Measurements from ENCODE around the gene TAF4B. TPM values are rescaled to one million over a fixed set of nuclear protein-coding genes. Genes with fewer than 3 reads are reported as not detected.

Gene TAF4B
- total RNA-seq, 1 experiment from 2014 or later = 15.2 TPM

DNA sequence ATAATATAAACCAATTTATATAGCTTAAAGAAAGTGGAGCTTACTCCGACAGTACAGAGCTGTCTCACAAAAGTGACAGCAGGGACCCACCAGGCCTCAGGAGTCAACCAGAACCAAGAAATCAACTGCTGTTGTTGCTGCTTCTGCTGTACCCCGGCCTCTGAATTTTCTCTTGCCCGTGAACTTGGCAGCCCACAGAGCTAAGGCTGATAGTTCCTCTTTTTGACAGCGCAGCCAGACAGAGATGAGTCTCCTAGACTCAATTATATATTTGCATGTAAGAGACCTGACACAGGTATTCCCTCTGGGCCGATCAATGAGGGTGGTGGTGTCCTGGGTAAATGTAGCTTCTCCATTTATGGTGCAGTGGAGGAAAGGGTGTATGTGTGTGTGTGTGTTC is 212.7 kb downstream of the TAF4B start (continued):
- TF ChIP-seq, protein P1, sequence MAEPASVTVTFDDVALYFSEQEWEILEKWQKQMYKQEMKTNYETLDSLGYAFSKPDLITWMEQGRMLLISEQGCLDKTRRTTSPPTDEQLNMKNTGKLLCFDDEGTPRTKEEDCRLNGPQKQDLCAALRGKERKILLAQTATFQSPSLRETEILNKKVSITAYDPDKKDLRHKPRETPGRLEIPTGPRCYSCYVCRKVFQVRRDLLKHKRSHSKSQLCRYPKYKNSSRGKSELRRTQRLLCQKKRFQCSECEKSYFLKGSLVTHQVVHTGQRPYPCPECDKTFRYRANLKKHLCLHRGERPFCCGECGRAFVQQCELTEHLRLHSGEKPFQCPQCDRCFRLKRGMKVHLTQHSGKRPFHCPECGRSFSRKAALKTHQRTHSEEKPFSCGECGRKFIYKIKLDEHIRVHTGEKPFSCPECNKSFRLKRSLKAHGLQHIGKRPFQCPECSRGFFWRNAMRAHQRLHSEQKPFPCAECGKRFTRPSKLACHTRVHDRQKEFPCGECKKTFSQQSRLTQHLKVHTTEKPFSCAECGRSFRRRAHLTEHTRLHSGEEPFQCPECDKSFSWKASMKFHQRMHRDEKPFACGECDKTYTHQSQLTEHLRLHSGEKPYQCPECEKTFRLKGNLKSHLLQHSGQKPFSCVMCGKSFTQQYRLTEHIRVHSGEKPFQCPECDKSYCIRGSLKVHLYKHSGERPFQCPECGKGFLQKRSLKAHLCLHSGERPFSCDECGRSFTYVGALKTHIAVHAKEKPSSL (CRISPR knock-in tag; conservative IDR thresholded peaks at IDR 0.05) = no peak
- TF ChIP-seq, protein P2, sequence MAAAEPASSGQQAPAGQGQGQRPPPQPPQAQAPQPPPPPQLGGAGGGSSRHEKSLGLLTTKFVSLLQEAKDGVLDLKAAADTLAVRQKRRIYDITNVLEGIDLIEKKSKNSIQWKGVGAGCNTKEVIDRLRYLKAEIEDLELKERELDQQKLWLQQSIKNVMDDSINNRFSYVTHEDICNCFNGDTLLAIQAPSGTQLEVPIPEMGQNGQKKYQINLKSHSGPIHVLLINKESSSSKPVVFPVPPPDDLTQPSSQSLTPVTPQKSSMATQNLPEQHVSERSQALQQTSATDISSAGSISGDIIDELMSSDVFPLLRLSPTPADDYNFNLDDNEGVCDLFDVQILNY (CRISPR knock-in tag; IDR thresholded peaks at IDR 0.05) = no peak
- no peak for TF ChIP-seq IRF2 (CRISPR knock-in tag; IDR thresholded peaks at IDR 0.05; ENCODE audit: borderline replicate concordance, low read depth)
- TF ChIP-seq FOXP1 (CRISPR knock-in tag; IDR thresholded peaks at IDR 0.05; ENCODE audit: borderline replicate concordance) = no peak

DNA sequence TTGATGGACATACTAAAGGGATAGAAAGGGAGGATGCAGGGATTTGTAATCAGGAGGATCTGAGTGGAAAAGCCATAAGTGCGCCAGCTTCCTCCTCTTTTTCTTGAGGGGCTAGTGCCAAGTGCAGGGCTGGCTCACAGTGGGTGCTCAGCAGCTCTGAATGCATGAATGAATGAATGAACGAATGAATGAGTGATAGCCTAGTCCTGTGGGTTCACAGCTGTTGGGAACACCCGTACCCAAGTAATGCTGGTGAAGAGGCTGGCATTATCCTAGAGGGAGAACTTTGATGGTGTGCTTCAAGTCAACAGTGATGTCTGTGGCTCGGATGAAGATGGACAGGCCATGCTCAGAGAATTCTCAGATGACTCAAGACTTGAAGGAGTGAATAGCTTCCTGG is 213.3 kb downstream of the TAF4B start:
- ATAC-seq (no peak), DNase-seq (ENCODE audit: low spot score) (no peak)
- H3K27me3 Mint-ChIP-seq (ENCODE audit: low read depth) = no peaks in the 10 kb centered on the region
- no peak overlapping the region for H3K4me3 Mint-ChIP-seq
- POLR2A ChIA-PET = no interaction called here
- H3K27ac Mint-ChIP-seq = no peak overlapping the region
- TF ChIP-seq, protein P3, sequence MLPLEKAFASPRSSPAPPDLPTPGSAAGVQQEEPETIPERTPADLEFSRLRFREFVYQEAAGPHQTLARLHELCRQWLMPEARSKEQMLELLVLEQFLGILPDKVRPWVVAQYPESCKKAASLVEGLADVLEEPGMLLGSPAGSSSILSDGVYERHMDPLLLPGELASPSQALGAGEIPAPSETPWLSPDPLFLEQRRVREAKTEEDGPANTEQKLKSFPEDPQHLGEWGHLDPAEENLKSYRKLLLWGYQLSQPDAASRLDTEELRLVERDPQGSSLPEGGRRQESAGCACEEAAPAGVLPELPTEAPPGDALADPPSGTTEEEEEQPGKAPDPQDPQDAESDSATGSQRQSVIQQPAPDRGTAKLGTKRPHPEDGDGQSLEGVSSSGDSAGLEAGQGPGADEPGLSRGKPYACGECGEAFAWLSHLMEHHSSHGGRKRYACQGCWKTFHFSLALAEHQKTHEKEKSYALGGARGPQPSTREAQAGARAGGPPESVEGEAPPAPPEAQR (CRISPR knock-in tag; IDR thresholded peaks at IDR 0.05) = no peak
- TF ChIP-seq ZNF263 (CRISPR knock-in tag; IDR thresholded peaks at IDR 0.05; ENCODE audit: low read depth) (no peak), ZNF671 (CRISPR knock-in tag; IDR thresholded peaks at IDR 0.05) (no peak), JUN (CRISPR knock-in tag; IDR thresholded peaks at IDR 0.05) (no peak)
- TF ChIP-seq, protein P4, sequence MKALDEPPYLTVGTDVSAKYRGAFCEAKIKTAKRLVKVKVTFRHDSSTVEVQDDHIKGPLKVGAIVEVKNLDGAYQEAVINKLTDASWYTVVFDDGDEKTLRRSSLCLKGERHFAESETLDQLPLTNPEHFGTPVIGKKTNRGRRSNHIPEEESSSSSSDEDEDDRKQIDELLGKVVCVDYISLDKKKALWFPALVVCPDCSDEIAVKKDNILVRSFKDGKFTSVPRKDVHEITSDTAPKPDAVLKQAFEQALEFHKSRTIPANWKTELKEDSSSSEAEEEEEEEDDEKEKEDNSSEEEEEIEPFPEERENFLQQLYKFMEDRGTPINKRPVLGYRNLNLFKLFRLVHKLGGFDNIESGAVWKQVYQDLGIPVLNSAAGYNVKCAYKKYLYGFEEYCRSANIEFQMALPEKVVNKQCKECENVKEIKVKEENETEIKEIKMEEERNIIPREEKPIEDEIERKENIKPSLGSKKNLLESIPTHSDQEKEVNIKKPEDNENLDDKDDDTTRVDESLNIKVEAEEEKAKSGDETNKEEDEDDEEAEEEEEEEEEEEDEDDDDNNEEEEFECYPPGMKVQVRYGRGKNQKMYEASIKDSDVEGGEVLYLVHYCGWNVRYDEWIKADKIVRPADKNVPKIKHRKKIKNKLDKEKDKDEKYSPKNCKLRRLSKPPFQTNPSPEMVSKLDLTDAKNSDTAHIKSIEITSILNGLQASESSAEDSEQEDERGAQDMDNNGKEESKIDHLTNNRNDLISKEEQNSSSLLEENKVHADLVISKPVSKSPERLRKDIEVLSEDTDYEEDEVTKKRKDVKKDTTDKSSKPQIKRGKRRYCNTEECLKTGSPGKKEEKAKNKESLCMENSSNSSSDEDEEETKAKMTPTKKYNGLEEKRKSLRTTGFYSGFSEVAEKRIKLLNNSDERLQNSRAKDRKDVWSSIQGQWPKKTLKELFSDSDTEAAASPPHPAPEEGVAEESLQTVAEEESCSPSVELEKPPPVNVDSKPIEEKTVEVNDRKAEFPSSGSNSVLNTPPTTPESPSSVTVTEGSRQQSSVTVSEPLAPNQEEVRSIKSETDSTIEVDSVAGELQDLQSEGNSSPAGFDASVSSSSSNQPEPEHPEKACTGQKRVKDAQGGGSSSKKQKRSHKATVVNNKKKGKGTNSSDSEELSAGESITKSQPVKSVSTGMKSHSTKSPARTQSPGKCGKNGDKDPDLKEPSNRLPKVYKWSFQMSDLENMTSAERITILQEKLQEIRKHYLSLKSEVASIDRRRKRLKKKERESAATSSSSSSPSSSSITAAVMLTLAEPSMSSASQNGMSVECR (CRISPR knock-in tag; IDR thresholded peaks at IDR 0.05; ENCODE audit: borderline replicate concordance) = no peak
- CTCF ChIA-PET = interaction anchor here (3.0 kb wide), 1 partner anchor 56 kb away, joined by 14 read pairs; no protein-coding TSS in a partner anchor
- H3K36me3 Mint-ChIP-seq = peaks cover 3% of the 10 kb centered on the region; the same call in 1 of the 2 replicates
- peaks cover 10% of the 10 kb centered on the region for H3K9me3 Mint-ChIP-seq
- H3K4me1 Mint-ChIP-seq = peaks cover 13% of the 10 kb centered on the region

DNA sequence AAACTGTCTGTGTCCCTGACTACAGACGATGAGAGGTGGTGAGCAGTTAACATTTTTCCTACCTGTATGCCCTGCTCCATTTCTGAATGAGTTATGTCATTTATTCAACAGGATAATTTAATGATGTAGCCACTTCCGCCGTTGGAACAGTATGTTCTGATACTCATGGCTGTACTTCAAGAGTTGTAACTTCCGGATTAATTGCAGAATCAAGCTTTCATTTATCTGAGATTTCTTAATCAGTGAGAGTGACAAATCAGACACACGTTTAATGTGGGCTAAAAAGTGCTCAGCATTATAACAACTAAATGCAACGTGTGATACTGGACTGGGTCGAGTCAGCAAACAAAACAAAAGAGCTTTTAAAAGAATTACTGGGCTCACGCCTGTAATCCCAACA is 214.4 kb downstream of the TAF4B start:
- Mint-ChIP-seq H3K4me3 (no peak overlapping the region), H3K27ac (no peak overlapping the region), H3K27me3 (ENCODE audit: low read depth) (no peaks in the 10 kb centered on the region; the same call in 1 of the 2 replicates), H3K9me3 (peaks cover 10% of the 10 kb centered on the region), H3K36me3 (peaks cover 3% of the 10 kb centered on the region; the same call in 1 of the 2 replicates), H3K4me1 (peaks cover 13% of the 10 kb centered on the region)
- POLR2A ChIA-PET = no interaction called here
- DNase-seq (ENCODE audit: low spot score) (no peak), ATAC-seq (no peak)
- CTCF ChIA-PET = interaction anchor here (1.4 to 3.0 kb wide), 3 partner anchors 28 to 57 kb away, joined by 3 to 14 read pairs (median 6); no protein-coding TSS in a partner anchor
- TF ChIP-seq, protein P5, sequence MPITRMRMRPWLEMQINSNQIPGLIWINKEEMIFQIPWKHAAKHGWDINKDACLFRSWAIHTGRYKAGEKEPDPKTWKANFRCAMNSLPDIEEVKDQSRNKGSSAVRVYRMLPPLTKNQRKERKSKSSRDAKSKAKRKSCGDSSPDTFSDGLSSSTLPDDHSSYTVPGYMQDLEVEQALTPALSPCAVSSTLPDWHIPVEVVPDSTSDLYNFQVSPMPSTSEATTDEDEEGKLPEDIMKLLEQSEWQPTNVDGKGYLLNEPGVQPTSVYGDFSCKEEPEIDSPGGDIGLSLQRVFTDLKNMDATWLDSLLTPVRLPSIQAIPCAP (CRISPR knock-in tag; IDR thresholded peaks at IDR 0.05) = no peak
- TF ChIP-seq ESRRA (CRISPR knock-in tag; IDR thresholded peaks at IDR 0.05; ENCODE audit: borderline replicate concordance) (no peak), JUN (CRISPR knock-in tag; IDR thresholded peaks at IDR 0.05) (no peak), TEAD1 (CRISPR knock-in tag; IDR thresholded peaks at IDR 0.05) (no peak), OVOL2 (CRISPR knock-in tag; IDR thresholded peaks at IDR 0.05; ENCODE audit: borderline replicate concordance) (no peak), ELF4 (CRISPR knock-in tag; IDR thresholded peaks at IDR 0.05; ENCODE audit: low read depth) (no peak), TEAD4 (CRISPR knock-in tag; IDR thresholded peaks at IDR 0.05) (no peak), ZNF317 (CRISPR knock-in tag; IDR thresholded peaks at IDR 0.05; ENCODE audit: borderline replicate concordance, low read depth) (no peak), ZNF138 (CRISPR knock-in tag; conservative IDR thresholded peaks at IDR 0.05) (no peak), ZNF232 (CRISPR knock-in tag; IDR thresholded peaks at IDR 0.05) (no peak)
- TF ChIP-seq, protein P6, sequence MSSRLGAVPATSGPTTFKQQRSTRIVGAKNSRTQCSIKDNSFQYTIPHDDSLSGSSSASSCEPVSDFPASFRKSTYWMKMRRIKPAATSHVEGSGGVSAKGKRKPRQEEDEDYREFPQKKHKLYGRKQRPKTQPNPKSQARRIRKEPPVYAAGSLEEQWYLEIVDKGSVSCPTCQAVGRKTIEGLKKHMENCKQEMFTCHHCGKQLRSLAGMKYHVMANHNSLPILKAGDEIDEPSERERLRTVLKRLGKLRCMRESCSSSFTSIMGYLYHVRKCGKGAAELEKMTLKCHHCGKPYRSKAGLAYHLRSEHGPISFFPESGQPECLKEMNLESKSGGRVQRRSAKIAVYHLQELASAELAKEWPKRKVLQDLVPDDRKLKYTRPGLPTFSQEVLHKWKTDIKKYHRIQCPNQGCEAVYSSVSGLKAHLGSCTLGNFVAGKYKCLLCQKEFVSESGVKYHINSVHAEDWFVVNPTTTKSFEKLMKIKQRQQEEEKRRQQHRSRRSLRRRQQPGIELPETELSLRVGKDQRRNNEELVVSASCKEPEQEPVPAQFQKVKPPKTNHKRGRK (CRISPR knock-in tag; IDR thresholded peaks at IDR 0.05; ENCODE audit: borderline replicate concordance) = no peak

Measured in WTC11 (cell line).